ENCODE measurements around the gene AGBL5.

AGBL5 gene

GRCh38 chr2:27078267-27079194 is 27.1 kb downstream of the AGBL5 start, which contains the start of gene EMILIN1:
EMILIN1 (plus strand) TSS chr2:27078615; CDS start chr2:27079066, 451 bp downstream.
- DNase-seq (ENCODE audit: low spot score), result peak; percentile 88

GRCh38 chr2:27079233-27080139 is 28.0 kb downstream of the AGBL5 start:
- DNase-seq (ENCODE audit: low spot score), result no peak

- DNase-seq (ENCODE audit: low spot score), result no peak
Measured at GRCh38 chr2:27080140-27080469, 28.6 kb downstream of the AGBL5 start.

- no peak for DNase-seq (ENCODE audit: low spot score)
Measured at GRCh38 chr2:27080603-27080936, 29.1 kb downstream of the AGBL5 start.

- no peak for DNase-seq (ENCODE audit: low spot score)
Measured at GRCh38 chr2:27081984-27082772, 30.7 kb downstream of the AGBL5 start.

- DNase-seq (ENCODE audit: low spot score), result no peak
Measured at GRCh38 chr2:27082773-27083409, 31.4 kb downstream of the AGBL5 start.

GRCh38 chr2:27083410-27084296 is 32.2 kb downstream of the AGBL5 start:
- no peak for DNase-seq (ENCODE audit: low spot score)

- no peak for DNase-seq (ENCODE audit: low spot score)
Measured at GRCh38 chr2:27084297-27085061, 33.0 kb downstream of the AGBL5 start.

GRCh38 chr2:27085062-27085672 is 33.7 kb downstream of the AGBL5 start:
- no peak for DNase-seq (ENCODE audit: low spot score)

- DNase-seq (ENCODE audit: low spot score), result no peak
Measured at GRCh38 chr2:27085673-27086089, 34.2 kb downstream of the AGBL5 start.

GRCh38 chr2:27086090-27086723 is 34.7 kb downstream of the AGBL5 start:
- peak; percentile 88 for DNase-seq (ENCODE audit: low spot score)

- peak; percentile 72 for DNase-seq (ENCODE audit: low spot score)
Measured at GRCh38 chr2:27086724-27087593, 35.5 kb downstream of the AGBL5 start, which contains the start of gene KHK. KHK (plus strand) TSS chr2:27086772; CDS start chr2:27087260, 488 bp downstream.

- DNase-seq (ENCODE audit: low spot score), result no peak
Measured at GRCh38 chr2:27087823-27088410, 36.4 kb downstream of the AGBL5 start.

- DNase-seq (ENCODE audit: low spot score), result no peak
Measured at GRCh38 chr2:27088634-27089033, 37.2 kb downstream of the AGBL5 start.

- no peak for DNase-seq (ENCODE audit: low spot score)
Measured at GRCh38 chr2:27089111-27089954, 37.9 kb downstream of the AGBL5 start.
